Thoracic aorta (tissue), 2 donors: ENCODE data around the gene COMMD10. TPM values are rescaled to one million over a fixed set of nuclear protein-coding genes. Genes with fewer than 3 reads are reported as not detected.

ENCODE experiments used
- ATAC-seq: fragments of 150-250 bp; one replicate; pipeline ENCODE4 v1.8.0; 2017; ENCODE audit warnings: low read depth; ENCODE audit not compliant: insufficient number of reproducible peaks, low FRiP score
- DNase-seq: peaks from one replicate; pipeline ENCODE4 v3.0.0-alpha.2; 2020; ENCODE audit warnings: low spot score
- H3K27ac ChIP-seq, 2 donors: fragments of 200-600 bp; sonication (generic); 1 replicate in 1 of 2; 2 replicates in 1 of 2; pipeline ENCODE4 v1.5.1; 2016; ENCODE audit warnings: mild to moderate bottlenecking in 2 of 2, moderate library complexity in 2 of 2
- H3K27me3 ChIP-seq: fragments of 200-600 bp; sonication (generic); replicated peaks from 2 replicates; pipeline ENCODE4 v1.6.0; 2016; ENCODE audit warnings: mild to moderate bottlenecking; ENCODE audit not compliant: insufficient read depth
- H3K36me3 ChIP-seq: fragments of 200-600 bp; sonication (generic); one replicate; pipeline ENCODE4 v1.5.1; 2016
- H3K4me1 ChIP-seq, 2 donors: fragments of 200-600 bp; sonication (generic); 1 replicate in 1 of 2; 2 replicates in 1 of 2; pipeline versions ENCODE4 v1.5.1 to v1.6.0; 2016; ENCODE audit warnings: low read depth in 2 of 2, mild to moderate bottlenecking in 1 of 2; ENCODE audit not compliant: control insufficient read depth in 1 of 2
- H3K4me3 ChIP-seq: fragments of 200-600 bp; sonication (generic); 2 replicates; pipeline ENCODE4 v1.5.1; 2016; ENCODE audit warnings: mild to moderate bottlenecking
- H3K9me3 ChIP-seq: fragments of 200-600 bp; sonication (generic); 2 replicates; pipeline ENCODE4 v1.5.1; 2016
- CTCF ChIP-seq: fragments of 200-600 bp; sonication (generic); IDR thresholded peaks from one replicate; pipeline ENCODE4 v1.5.1; 2019; ENCODE audit warnings: antibody characterized with exemption
- total RNA-seq, 2 donors: library from RNA; depleted of rRNA; stranded (reverse); fragments of >200 nt; gene quantifications; one replicate each; pipeline versions ENCODE4 v1.1.0 to v1.2.3, GENCODE V29; 2016

The COMMD10 gene
- total RNA-seq, 2 donors from 2014 or later: 12.6 to 21.6 TPM

GRCh38 chr5:116242343-116242742 lies 157.5 kb downstream of the COMMD10 start:
- no peak for TF ChIP-seq CTCF
- no peaks in the 10 kb centered on the region for H3K27me3 ChIP-seq
- H3K9me3 ChIP-seq: no peaks in the 10 kb centered on the region
- no peak for ATAC-seq
- no peak overlapping the region for H3K27ac ChIP-seq
- no peak for DNase-seq
- peaks cover 0 to 7% of the 10 kb centered on the region in 2 donors for H3K4me1 ChIP-seq
- H3K4me3 ChIP-seq: no peak overlapping the region
- H3K36me3 ChIP-seq: no peaks in the 10 kb centered on the region

- no peak for ATAC-seq
- no peak for TF ChIP-seq CTCF
- no peaks in the 10 kb centered on the region for H3K4me1 ChIP-seq
- H3K9me3 ChIP-seq: no peaks in the 10 kb centered on the region
- no peak for DNase-seq
- H3K36me3 ChIP-seq: no peaks in the 10 kb centered on the region
- H3K27ac ChIP-seq: no peak overlapping the region
- H3K4me3 ChIP-seq: no peak overlapping the region
- no peaks in the 10 kb centered on the region for H3K27me3 ChIP-seq
These were observed 163.6 kb downstream of the COMMD10 start for GRCh38 chr5:116248432-116248831.

- TF ChIP-seq CTCF: no peak
These were observed 164.8 kb downstream of the COMMD10 start for GRCh38 chr5:116249648-116250047.

GRCh38 chr5:116256717-116257116 lies 171.9 kb downstream of the COMMD10 start:
- TF ChIP-seq CTCF: no peak
- ATAC-seq (no peak), DNase-seq (no peak)
- Histone ChIP-seq H3K4me3 (no peak overlapping the region), H3K36me3 (no peaks in the 10 kb centered on the region), H3K4me1 (no peaks in the 10 kb centered on the region), H3K27me3 (no peaks in the 10 kb centered on the region), H3K9me3 (peaks cover 4% of the 10 kb centered on the region), H3K27ac (no peak overlapping the region)

More at GRCh38 chr5:116249648-116250047, 164.8 kb downstream of the COMMD10 start:
- H3K9me3 ChIP-seq: no peaks in the 10 kb centered on the region
- H3K36me3 ChIP-seq: no peaks in the 10 kb centered on the region
- DNase-seq: no peak
- H3K27me3 ChIP-seq: no peaks in the 10 kb centered on the region
- H3K27ac ChIP-seq: no peak overlapping the region
- no peak for ATAC-seq
- no peaks in the 10 kb centered on the region for H3K4me1 ChIP-seq
- no peak overlapping the region for H3K4me3 ChIP-seq

- H3K4me1 ChIP-seq: no peaks in the 10 kb centered on the region
- ATAC-seq: no peak
- H3K36me3 ChIP-seq: no peaks in the 10 kb centered on the region
- H3K27me3 ChIP-seq: no peaks in the 10 kb centered on the region
- no peak for TF ChIP-seq CTCF
- H3K9me3 ChIP-seq: no peaks in the 10 kb centered on the region
- no peak overlapping the region for H3K27ac ChIP-seq
- DNase-seq: no peak
- H3K4me3 ChIP-seq: no peak overlapping the region
These were observed 180.6 kb downstream of the COMMD10 start for GRCh38 chr5:116265471-116265870.
